Mononuclear cell (primary cell): ENCODE measurements around the gene FAT2. TPM values are rescaled to one million over a fixed set of nuclear protein-coding genes. Genes with fewer than 3 reads are reported as not detected.

ENCODE experiments used
- H3K27me3 ChIP-seq: 2 replicates; pipeline ENCODE4 v1.6.0; 2011; ENCODE audit warnings: low read length, control low read depth; ENCODE audit not compliant: insufficient read depth
- H3K4me1 ChIP-seq: 2 replicates; pipeline ENCODE4 v1.5.1; 2011; ENCODE audit warnings: mild to moderate bottlenecking, low read length, control low read depth; ENCODE audit not compliant: insufficient read depth
- H3K4me3 ChIP-seq: 2 replicates; pipeline ENCODE4 v1.5.1; 2011; ENCODE audit warnings: mild to moderate bottlenecking, low read length, moderate library complexity
- H3K9me3 ChIP-seq: 2 replicates; pipeline ENCODE4 v1.5.1; 2011; ENCODE audit warnings: low read depth, mild to moderate bottlenecking, control low read depth, low read length
- total RNA-seq: library from RNA; depleted of rRNA; stranded (reverse); fragments of >200 nt; gene quantifications from one replicate; pipeline ENCODE4 v1.2.3, GENCODE V29; 2012

FAT2 gene
- total RNA-seq, 1 donor = not detected

DNA sequence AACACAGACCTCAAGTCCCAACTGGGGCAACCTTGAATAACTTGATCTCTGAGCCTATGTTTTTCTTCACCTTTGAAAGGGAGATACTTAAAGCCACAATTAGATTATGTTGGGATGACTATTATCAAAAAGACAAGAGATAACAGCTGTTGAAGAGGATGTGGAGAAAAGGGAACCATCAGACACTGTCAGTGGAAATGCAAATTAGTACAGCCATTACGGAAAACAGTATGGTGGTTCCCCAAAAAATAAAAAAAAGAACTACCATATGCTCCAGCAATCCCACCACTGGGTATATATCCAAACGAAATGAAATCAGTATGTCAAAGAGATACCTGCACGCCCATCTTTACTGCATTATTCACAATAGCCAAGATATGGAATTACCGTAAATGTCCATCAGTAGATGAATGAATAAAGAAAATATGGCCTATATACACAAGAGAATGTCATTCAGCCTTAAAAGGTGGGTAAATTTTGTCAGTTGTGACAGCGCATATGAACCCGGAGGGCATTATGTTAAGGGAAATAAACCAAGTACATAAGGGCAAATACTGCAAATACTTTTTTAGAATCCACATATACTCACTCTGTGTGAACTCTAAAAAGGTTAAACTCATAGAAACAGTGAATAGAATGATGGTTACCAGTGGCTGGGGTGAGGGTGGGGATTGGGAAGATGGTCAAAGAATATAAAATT lies 12.7 kb downstream of the FAT2 start:
- H3K9me3 ChIP-seq = no peaks in the 10 kb centered on the region
- peaks cover 24% of the 10 kb centered on the region for H3K4me1 ChIP-seq
- H3K4me3 ChIP-seq = no peak overlapping the region
- H3K27me3 ChIP-seq = no peaks in the 10 kb centered on the region

DNA sequence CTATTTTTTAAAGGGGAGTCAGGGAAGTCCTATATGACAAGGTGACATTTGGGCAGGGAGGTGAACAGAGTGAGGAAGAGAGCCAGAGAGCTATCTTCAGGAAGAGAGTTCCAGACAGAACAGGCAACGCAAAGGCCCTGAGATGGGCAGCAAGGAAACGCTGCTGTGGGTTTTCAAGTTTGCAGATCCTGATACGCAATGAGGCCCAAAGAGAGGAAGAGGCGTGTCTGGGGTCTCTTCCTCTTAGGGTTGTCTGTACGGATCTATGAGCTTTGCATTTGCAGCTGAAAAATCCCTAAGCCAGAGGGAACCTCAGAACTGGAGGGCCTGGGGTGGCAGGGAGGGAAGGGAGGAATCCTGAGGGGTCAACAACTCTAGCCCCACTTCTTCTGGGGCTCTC lies 13.6 kb downstream of the FAT2 start:
- H3K4me1 ChIP-seq = peaks cover 24% of the 10 kb centered on the region
- no peaks in the 10 kb centered on the region for H3K27me3 ChIP-seq
- no peaks in the 10 kb centered on the region for H3K9me3 ChIP-seq
- no peak overlapping the region for H3K4me3 ChIP-seq

DNA sequence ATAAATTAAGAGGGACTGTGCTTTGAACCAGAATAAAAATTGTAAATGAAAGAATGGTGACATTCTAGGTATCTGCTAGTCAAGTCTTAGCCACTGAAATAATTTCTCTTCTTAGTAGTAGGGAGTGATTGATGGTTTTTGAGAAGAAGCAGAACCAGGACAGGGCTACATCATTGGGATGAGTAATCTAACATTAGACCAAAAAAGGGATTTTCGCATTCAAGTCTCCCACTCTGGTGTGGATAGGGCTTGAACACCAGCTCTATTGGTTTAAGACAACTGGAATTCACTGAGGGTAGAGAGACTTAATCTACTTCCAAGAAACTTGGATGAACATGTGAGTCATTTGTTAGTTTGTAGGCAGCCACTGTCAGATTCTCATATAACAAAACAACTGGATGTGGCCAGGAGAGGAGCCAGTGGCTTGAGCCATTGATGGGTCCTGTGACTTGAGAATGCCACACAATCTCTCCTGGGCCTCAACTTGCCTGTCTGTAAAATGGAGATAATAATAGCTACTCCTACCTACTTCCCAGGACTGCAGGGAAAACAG lies 16.6 kb downstream of the FAT2 start:
- Histone ChIP-seq H3K9me3 (no peaks in the 10 kb centered on the region), H3K4me1 (peaks cover 24% of the 10 kb centered on the region), H3K27me3 (no peaks in the 10 kb centered on the region), H3K4me3 (no peak overlapping the region)

DNA sequence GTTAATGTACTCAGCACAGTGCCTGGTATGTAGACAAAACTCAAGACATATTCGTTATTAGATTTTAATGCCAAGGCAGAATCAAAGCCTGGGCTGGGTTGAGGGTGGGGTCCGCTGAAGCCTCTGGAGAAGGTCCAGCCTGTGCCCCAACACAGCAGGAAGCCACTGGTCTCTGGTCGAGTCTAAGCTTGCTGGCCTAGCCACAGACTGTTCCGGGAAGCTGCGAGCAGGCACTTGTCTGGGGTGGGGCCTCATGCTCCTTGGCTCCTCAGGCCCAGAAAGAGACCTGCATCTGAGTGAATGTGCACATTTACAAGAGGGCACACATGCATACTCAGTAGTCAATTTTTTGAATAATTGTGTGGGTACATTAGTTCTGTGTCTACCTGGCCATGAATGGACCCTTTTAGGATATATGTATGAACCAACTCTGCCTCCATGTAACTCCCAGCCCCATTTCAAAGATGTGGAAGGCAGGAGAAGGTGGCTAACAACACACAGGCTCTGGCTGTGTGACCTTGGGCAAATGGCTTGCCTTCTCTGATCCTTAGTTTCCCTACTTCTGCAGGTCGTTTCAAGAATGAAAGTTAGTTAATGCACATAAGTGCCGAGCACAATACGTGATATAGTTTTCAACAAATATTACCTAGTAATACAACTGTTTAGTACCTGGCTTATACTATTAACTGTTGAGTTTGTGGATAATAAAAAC lies 18.3 kb downstream of the FAT2 start:
- Histone ChIP-seq H3K9me3 (no peaks in the 10 kb centered on the region), H3K27me3 (no peaks in the 10 kb centered on the region), H3K4me1 (peaks cover 13% of the 10 kb centered on the region), H3K4me3 (no peak overlapping the region)

DNA sequence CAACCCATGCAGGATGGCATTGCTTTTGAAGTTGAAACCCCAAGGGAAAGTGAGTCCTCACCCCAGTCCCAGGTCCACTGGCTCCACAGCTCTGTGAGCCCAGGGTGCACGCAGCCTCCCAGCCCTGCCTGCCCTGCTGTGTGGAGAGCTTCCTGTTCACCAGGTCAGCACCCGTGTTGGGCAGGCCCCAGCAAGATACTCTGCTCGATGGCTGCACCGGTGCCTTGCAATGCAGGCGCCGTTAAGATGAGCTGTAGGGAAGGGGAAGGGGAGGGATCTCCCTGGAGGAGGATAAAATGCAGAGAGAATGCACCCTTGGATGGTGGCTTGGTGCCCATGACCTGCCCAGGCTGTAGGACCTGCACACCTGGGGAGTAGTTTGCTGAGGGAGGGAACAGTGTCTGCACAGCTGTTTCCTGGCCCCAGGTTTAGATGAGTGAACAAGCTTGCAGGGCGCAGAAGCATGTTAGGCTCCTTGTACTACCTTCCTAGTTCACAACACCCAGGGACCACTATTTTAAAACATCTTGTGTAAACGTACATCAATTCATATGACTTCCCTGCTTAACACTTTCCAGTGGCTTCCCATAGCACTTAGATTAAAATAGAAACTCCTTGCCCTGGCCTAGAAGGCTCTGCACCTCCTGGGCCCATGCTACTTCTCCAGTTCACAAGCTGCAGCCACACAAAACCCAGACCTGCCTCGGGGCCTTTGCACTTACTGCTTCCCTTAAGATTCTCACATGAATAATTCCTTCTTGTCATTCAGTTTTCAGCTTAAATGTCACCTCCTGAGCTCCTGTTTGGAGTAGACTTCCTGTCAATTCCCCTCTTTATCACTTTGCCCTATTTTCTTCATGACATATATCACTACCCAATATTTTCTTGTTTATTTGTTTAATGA lies 19.6 kb downstream of the FAT2 start:
- no peaks in the 10 kb centered on the region for H3K9me3 ChIP-seq
- H3K4me1 ChIP-seq = no peaks in the 10 kb centered on the region
- H3K4me3 ChIP-seq = no peak overlapping the region
- H3K27me3 ChIP-seq = no peaks in the 10 kb centered on the region

DNA sequence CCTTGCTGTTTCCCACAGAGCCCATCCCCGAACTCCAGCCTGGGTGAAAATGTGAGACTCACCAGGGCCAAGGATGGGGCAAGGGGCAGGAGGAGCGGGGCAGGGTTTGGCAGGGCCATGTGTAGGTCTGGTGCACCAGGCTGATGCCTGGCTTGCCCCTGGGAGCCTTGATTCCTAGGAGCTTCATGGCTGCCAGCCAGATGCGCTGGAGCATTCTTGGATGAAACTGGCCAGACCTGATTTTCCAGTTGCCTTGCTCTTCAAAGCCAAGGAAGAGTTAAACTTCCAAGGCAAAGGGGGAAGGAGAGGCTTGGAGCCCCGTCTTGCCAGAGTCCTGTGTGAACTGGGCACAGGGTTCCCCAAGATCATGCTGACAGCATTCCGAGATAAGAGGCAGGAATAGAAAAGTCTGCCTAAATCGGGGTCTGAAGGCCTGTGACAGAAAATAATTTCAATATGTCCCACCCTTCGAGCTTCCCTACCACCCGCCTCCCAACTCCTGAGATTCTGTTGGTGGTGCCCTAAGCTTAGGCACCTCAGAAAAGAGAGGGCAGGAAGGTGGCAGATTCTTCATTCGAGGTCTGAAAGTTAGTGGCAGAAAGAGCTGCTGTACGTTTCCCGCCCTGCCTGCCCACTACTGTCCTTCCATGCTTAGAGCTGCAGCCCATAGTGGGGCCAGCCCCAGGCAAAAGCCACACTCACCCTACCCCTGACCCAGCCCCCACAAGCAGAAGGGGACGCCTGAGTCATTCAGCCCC lies 20.4 kb downstream of the FAT2 start:
- Histone ChIP-seq H3K4me3 (no peak overlapping the region), H3K9me3 (no peaks in the 10 kb centered on the region), H3K27me3 (no peaks in the 10 kb centered on the region), H3K4me1 (no peaks in the 10 kb centered on the region)

DNA sequence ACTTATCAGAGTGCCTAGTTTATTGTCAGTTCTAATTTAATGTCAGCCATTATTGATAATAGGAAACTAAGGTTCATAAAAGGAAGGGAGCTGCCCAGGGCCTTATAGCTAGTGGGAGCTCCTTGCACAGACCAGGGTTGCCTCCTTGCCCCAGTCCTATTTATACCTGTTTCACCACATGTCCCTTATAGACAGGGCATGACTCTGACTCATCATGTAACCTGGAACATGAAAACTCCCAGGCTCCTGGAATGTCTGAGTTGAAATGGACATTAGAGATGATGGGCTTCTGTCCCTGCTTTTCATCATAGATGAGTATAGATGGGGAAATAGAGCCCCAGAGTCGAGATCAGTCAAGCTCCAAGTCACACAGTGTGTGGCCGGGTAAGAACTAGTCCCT lies 21.1 kb downstream of the FAT2 start:
- Histone ChIP-seq H3K4me1 (no peaks in the 10 kb centered on the region), H3K4me3 (no peak overlapping the region), H3K9me3 (no peaks in the 10 kb centered on the region), H3K27me3 (no peaks in the 10 kb centered on the region)

DNA sequence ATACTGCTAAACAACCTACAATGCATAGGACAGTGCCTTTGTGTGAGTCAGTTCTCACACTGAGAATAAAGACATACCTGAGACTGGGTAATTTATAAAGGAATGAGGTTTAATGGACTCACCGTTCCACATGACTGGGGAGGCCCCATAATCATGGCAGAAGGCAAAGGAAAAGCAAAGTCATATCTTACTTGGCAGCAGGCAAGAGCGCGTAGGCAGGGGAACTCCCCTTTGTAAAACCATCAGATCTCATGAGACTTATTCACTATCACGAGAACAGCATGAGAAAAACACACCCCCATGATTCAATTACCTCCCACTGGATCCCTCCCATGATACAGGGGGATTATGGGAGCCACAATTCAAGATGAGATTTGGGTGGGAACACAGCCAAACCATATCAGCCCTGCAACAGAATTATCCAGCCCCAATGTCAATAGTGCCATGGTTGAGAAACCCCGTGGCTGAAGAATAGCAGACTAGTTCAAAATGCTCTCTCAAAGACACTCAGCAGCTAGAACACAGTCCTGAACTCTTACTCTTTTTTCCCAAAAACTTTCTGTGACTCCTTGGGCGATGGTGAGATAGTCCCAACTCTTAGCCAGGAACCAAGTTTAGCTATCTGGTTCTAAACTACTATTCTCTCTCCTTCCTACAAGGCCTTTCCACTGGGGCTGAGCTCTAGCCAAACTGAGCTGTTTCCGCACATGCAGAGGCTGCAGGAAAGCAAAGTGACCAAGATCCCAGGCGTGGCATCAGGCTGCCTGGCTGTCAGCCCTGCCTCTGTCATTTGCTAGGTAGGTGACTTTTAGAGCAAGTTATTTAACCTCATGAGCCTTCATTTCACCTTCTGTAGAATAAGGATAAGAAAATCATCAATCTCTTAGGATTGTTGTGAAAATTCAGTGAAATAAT lies 21.7 kb downstream of the FAT2 start:
- Histone ChIP-seq H3K4me1 (no peaks in the 10 kb centered on the region), H3K4me3 (no peak overlapping the region), H3K9me3 (no peaks in the 10 kb centered on the region), H3K27me3 (no peaks in the 10 kb centered on the region)

DNA sequence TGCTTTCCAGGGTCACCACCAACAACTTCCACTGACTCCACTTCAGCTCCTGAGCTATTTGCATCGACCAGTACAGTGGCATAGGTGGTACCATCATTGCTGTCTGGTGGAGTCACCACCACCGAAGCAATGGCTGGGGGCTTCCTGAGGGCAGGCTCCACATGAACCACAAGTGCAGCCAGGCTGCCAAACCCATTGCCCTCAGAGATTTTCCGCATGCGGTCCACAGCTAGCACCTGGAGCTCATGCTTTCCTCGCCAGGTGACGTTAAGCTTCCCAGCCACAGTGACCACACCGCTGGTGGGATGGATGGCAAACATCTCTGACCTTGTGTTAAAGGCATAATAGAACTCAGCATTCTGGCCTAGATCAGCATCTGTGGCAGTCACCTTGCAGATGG lies 23.1 kb downstream of the FAT2 start:
- H3K27me3 ChIP-seq = no peaks in the 10 kb centered on the region
- H3K9me3 ChIP-seq = no peaks in the 10 kb centered on the region
- no peak overlapping the region for H3K4me3 ChIP-seq
- H3K4me1 ChIP-seq = no peaks in the 10 kb centered on the region

DNA sequence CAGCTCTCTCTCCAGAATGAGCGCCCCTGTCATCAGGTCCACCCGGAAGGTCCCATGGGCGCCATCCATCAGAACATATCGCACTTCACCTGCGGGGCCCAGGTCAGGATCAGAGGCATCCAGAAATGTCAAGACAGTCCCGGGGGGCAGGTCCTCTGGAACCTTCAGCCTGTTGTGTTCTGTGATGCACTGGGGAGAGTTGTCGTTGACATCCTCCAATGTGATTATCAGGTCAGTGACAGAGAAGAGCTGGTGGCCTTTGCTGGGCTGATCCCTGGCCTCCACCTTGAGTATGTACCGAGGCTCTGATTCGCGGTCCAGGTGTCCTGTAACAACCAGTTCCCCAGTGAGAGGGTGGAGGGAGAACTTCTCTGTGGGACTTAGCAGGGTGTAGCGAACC lies 25.2 kb downstream of the FAT2 start:
- H3K9me3 ChIP-seq = no peaks in the 10 kb centered on the region
- no peak overlapping the region for H3K4me3 ChIP-seq
- no peaks in the 10 kb centered on the region for H3K27me3 ChIP-seq
- H3K4me1 ChIP-seq = no peaks in the 10 kb centered on the region

DNA sequence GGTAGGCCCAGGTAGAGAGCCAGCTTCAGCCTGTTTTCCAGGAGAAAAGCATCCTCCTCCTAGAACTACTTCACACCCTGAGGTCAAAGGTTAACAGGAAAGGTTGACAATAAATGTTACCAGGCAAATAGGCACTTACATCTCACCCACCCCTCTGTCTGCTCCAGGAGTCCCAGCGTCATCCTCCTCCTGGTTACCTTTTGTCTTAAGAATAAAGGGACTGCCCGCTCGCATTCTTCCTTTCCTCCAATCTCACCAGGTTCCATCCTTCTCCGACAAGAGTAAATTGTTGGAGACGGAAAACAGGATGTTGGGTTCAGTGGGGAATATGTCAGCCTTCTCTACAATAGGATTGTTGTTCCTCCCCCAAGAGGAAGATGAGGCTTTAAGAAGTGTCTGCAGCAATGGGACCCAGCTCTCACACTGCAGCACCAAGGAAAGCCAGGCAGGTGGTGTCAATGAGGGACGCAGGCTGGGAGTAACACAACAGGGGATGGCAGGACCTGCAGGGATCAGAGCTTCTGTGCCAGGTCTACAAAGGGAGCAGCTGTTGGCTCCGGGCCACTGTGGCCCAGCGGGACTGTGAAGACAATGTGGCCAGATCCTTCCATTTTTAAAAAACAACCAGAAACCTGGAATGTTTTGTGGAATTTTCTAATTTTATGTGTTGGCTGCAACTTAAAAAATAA lies 29.0 kb downstream of the FAT2 start:
- peaks cover 5% of the 10 kb centered on the region for H3K4me1 ChIP-seq
- no peaks in the 10 kb centered on the region for H3K27me3 ChIP-seq
- H3K9me3 ChIP-seq = no peaks in the 10 kb centered on the region
- no peak overlapping the region for H3K4me3 ChIP-seq

DNA sequence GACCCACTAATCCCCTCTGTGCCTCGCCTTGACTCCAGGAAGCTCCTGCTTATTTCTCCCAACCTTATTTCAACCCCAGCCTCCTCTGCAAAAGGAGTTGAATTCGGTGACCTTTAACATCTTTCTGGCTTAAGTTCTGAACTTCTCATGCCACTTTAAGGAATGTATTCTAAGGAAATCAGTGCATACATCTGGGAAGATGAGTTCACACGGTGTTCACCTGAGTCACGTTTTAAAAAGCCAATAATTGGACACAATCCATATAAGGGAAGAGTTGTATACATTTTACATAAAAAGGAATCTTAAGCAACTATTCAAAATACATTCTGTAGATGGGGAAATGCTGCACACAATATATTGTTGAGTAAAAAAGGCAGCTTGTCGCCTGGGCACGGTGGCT lies 33.2 kb downstream of the FAT2 start:
- no peak overlapping the region for H3K4me3 ChIP-seq
- H3K4me1 ChIP-seq = peaks cover 21% of the 10 kb centered on the region
- H3K9me3 ChIP-seq = no peaks in the 10 kb centered on the region
- H3K27me3 ChIP-seq = no peaks in the 10 kb centered on the region

DNA sequence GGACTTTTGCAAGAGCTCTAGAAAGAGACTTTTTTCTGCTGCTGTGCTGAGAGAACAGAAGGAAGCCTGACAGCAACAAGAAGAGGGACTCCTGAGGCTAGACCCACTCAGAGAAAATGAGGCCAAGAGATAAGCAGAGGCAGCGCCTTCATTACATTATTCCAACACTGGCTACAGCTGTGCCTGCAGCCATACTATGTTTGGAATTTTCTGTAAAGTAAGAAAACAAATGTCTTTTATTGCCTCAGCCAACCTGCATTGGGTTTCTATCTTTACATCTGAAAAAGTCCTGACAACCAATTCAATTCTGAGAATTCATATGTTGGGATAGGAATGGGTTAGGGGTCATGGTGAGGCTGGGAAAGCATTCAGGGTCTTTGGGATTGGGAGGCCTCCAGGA lies 33.7 kb downstream of the FAT2 start:
- Histone ChIP-seq H3K27me3 (no peaks in the 10 kb centered on the region), H3K4me3 (no peak overlapping the region), H3K4me1 (peaks cover 21% of the 10 kb centered on the region), H3K9me3 (no peaks in the 10 kb centered on the region)
